H1 (cell line): ENCODE measurements around the gene CRABP2. TPM values are rescaled to one million over a fixed set of nuclear protein-coding genes. Genes with fewer than 3 reads are reported as not detected.
A peak's percentile ranks its signal among the peaks of the same experiment; 100 is the strongest.

Experiments used
- ASH2L ChIP-seq: fragments of 200-600, 300-600 bp; sonication (generic); IDR thresholded peaks from one replicate; pipeline ENCODE4 v1.7.1; 2017; ENCODE audit warnings: low read length
- BACH1 ChIP-seq: IDR thresholded peaks from 2 replicates; pipeline ENCODE4 v1.6.1; 2012; ENCODE audit warnings: low read length, improper control_type of control experiment
- BRCA1 ChIP-seq: IDR thresholded peaks from 2 replicates; pipeline ENCODE4 v1.6.1; 2012; ENCODE audit warnings: low read depth, low read length, improper control_type of control experiment
- CEBPB ChIP-seq: IDR thresholded peaks from 2 replicates; pipeline ENCODE4 v1.6.1; 2012; ENCODE audit warnings: low read depth, low read length
- CREB1 ChIP-seq: IDR thresholded peaks from 2 replicates; pipeline ENCODE4 v1.6.1; 2012; ENCODE audit warnings: inconsistent platforms
- EGR1 ChIP-seq: IDR thresholded peaks from 2 replicates; pipeline ENCODE4 v1.6.1; 2011; ENCODE audit warnings: low read depth, low read length, borderline replicate concordance
- FOSL1 ChIP-seq: IDR thresholded peaks from 2 replicates; pipeline ENCODE4 v1.6.1; 2011; ENCODE audit warnings: mild to moderate bottlenecking, low read depth, low read length, moderate library complexity; ENCODE audit not compliant: insufficient read depth
- GTF2F1 ChIP-seq: IDR thresholded peaks from 2 replicates; pipeline ENCODE4 v1.6.1; 2012; ENCODE audit warnings: low read depth, low read length, improper control_type of control experiment, borderline replicate concordance
- HDAC2 ChIP-seq, 2 experiments: fragments of 300-600 bp in 1 of 2; sonication (generic) in 1 of 2; IDR thresholded peaks; 2 replicates each; pipeline ENCODE4 v1.6.1; 2011 to 2012; ENCODE audit warnings: low read depth in 2 of 2, low read length in 2 of 2, mild to moderate bottlenecking in 2 of 2, moderate library complexity in 2 of 2, borderline replicate concordance in 1 of 2, inconsistent platforms in 1 of 2
- KDM1A ChIP-seq: fragments of 200-600, 300-600 bp; sonication (generic); IDR thresholded peaks from 2 replicates; pipeline ENCODE4 v1.7.1; 2016; ENCODE audit warnings: mild to moderate bottlenecking, low read length, borderline replicate concordance
- KDM5A ChIP-seq: fragments of 200-600 bp; IDR thresholded peaks from 2 replicates; pipeline ENCODE4 v1.7.1; 2012; ENCODE audit warnings: mild to moderate bottlenecking, low read length, inconsistent platforms, mixed read lengths
- POLR2AphosphoS5 ChIP-seq: IDR thresholded peaks from 2 replicates; pipeline ENCODE4 v1.6.1; 2011; ENCODE audit warnings: low read depth, low read length
- RAD21 ChIP-seq, 2 experiments: IDR thresholded peaks in 1 of 2; conservative IDR thresholded peaks in 1 of 2; 2 replicates each; pipeline ENCODE4 v1.6.1; 2011; ENCODE audit warnings: low read depth in 2 of 2, low read length in 2 of 2, improper control_type of control experiment in 1 of 2, inconsistent platforms in 1 of 2, mild to moderate bottlenecking in 1 of 2, moderate library complexity in 1 of 2
- RBBP5 ChIP-seq: IDR thresholded peaks from 2 replicates; pipeline ENCODE4 v1.7.1; 2012; ENCODE audit warnings: low read depth, mild to moderate bottlenecking, inconsistent platforms, low read length, moderate library complexity, borderline replicate concordance
- RFX5 ChIP-seq: IDR thresholded peaks from 2 replicates; pipeline ENCODE4 v1.6.1; 2011; ENCODE audit warnings: low read depth, low read length, improper control_type of control experiment, borderline replicate concordance
- RNF2 ChIP-seq: fragments of 200-900, 300-1000 bp; sonication (generic); IDR thresholded peaks from 2 replicates; pipeline ENCODE4 v1.7.1; 2016; ENCODE audit warnings: borderline replicate concordance, low read depth, mild to moderate bottlenecking, antibody characterized with exemption, low read length; ENCODE audit not compliant: poor library complexity, severe bottlenecking; ENCODE audit errors: missing control alignments
- SP2 ChIP-seq: IDR thresholded peaks from 2 replicates; pipeline ENCODE4 v1.6.1; 2012; ENCODE audit warnings: mild to moderate bottlenecking, low read length, inconsistent platforms
- SUZ12 ChIP-seq: fragments of 200-600 bp; sonication (generic); IDR thresholded peaks from 2 replicates; pipeline ENCODE4 v1.6.1; 2012; ENCODE audit warnings: mild to moderate bottlenecking, inconsistent platforms, low read length, moderate library complexity, mixed read lengths
- TCF12 ChIP-seq: IDR thresholded peaks from 2 replicates; pipeline ENCODE4 v1.6.1; 2011; ENCODE audit warnings: low read depth, mild to moderate bottlenecking, low read length
- TEAD4 ChIP-seq: IDR thresholded peaks from 2 replicates; pipeline ENCODE4 v1.6.1; 2012; ENCODE audit warnings: low read depth, low read length, inconsistent platforms, mixed read lengths
- polyA plus RNA-seq, 7 experiments: library from polyadenylated mRNA; depleted of rRNA in 3 of 7; stranded (reverse) in 5 of 7; unstranded in 2 of 7; fragments of >200 nt in 5 of 7; fragments of 200-250 nt in 2 of 7; gene quantifications; 1 replicate in 5 of 7; 2 replicates in 1 of 7; 4 replicates in 1 of 7; pipeline versions ENCODE4 v1.2.1 to v1.2.3, GENCODE V29; 2011 to 2013; ENCODE audit warnings: missing spikeins in 2 of 7, mixed read lengths in 2 of 7
- total RNA-seq: library from RNA; stranded (reverse); fragmentation: NEBNext Ultra II Directional; extraction: Animal tissue kit (Norgen Biotek cat#: 25700); gene quantifications from 2 replicates; pipeline ENCODE4 v1.2.1, GENCODE V29; 2021
- TF ChIP-seq, protein P1 (sequence below): IDR thresholded peaks from 2 replicates; pipeline ENCODE4 v1.6.1; 2012; ENCODE audit warnings: inconsistent platforms
- TF ChIP-seq, protein P2 (sequence below): IDR thresholded peaks from 2 replicates; pipeline ENCODE4 v1.6.1; 2011; ENCODE audit warnings: low read depth, mild to moderate bottlenecking, low read length; ENCODE audit not compliant: insufficient read depth

CRABP2 gene
- total and polyA plus RNA-seq, 2 of the 8 experiments (the other 6 are each of a cell fraction or from before 2014, with no cell fraction given): 69.2 to 119 TPM

DNA sequence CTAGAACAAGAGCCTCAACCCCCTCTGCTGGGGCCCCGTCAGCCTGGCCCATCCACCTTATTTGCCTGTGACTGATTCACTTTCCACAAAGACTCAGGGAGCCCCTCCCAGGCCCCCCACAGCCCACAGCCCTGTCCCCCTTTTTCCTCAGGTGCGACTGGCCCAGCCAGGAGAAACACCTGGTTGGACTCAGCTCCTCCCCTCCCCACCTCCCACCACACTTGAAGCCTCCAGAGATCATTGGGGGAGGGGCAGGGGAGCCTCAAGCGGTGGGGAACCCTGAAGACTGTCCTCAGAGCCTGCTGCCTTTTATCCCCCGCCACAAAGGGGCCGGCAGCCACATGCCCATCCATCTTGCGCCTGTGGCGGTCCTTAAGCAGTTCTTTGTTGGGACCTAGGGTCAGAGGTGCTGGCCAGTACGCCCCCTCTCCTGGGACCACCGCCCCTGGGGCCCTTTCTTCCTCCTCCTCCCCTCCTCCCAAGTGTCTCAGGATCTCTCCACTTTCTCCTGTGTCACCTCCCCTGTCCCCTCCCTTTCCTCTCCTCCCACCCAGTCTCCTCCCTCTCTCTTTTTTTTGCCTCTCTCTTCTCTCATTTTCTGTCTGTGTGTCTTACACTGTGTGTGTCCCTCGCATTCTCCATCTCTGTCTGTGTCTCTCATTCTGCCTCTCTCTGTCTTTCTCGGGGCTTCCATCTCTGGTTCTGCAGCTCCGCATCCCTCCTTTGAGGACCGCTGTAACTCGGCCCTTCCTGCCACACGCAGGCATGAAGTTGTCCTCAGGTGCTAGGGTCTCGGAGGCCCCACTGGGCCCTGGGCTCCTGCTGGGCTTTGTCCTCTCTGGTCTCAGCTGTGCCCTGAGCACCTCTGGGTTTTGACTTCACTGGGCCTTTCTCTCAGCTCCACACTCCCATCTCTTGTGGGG, 12.2 kb downstream of the CRABP2 start (continued):
- TF ChIP-seq CEBPB: 0 out of 2 replicates have a peak, but pooled peaks have one; percentile 31
- TF ChIP-seq EGR1: no peak; the same call in 1 of the 2 replicates
- TF ChIP-seq, protein P1, sequence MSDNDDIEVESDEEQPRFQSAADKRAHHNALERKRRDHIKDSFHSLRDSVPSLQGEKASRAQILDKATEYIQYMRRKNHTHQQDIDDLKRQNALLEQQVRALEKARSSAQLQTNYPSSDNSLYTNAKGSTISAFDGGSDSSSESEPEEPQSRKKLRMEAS: peak; percentile 74; the same call in 1 of the 2 replicates
- no peak for TF ChIP-seq KDM5A
- peak; percentile 37; the same call in 1 of the 2 replicates for TF ChIP-seq CREB1
- no peak for TF ChIP-seq RNF2
- TF ChIP-seq GTF2F1: no peak; the same call in 1 of the 2 replicates
- no peak for TF ChIP-seq TEAD4
- peak; percentile 41; the same call in 1 of the 2 replicates for TF ChIP-seq BACH1
- TF ChIP-seq RBBP5: no peak; the same call in 1 of the 2 replicates
- peak in 1 of 2 experiments; percentile 10; a peak in 1 of 4 replicates for TF ChIP-seq RAD21 (IDR thresholded peaks at IDR 0.05 in 1 of 2, conservative IDR thresholded peaks at IDR 0.05 in 1 of 2; ENCODE audit: low read depth in 2 of 2, low read length in 2 of 2)
- peak; percentile 96 for TF ChIP-seq TCF12
- no peak for TF ChIP-seq RFX5
- TF ChIP-seq SUZ12: no peak
- TF ChIP-seq ASH2L: peak; percentile 83
- no peak for TF ChIP-seq FOSL1
- TF ChIP-seq, protein P2, sequence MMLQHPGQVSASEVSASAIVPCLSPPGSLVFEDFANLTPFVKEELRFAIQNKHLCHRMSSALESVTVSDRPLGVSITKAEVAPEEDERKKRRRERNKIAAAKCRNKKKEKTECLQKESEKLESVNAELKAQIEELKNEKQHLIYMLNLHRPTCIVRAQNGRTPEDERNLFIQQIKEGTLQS: no peak
- no peak for TF ChIP-seq BRCA1
- TF ChIP-seq KDM1A: no peak; the same call in none of the 2 replicates
- TF ChIP-seq POLR2AphosphoS5: no peak
- no peak for TF ChIP-seq SP2
- peak in 1 of 2 experiments; percentile 89; a peak in 2 of 4 replicates for TF ChIP-seq HDAC2 (IDR thresholded peaks at IDR 0.05; ENCODE audit: borderline replicate concordance in 1 of 2, low read depth in 2 of 2, low read length in 2 of 2)
